ENCODE results near the gene GCH1. TPM values are rescaled to one million over a fixed set of nuclear protein-coding genes. Genes with fewer than 3 reads are reported as not detected.

Gene GCH1
- total RNA-seq, 1 donor from 2014 or later = 8.9 TPM

DNA sequence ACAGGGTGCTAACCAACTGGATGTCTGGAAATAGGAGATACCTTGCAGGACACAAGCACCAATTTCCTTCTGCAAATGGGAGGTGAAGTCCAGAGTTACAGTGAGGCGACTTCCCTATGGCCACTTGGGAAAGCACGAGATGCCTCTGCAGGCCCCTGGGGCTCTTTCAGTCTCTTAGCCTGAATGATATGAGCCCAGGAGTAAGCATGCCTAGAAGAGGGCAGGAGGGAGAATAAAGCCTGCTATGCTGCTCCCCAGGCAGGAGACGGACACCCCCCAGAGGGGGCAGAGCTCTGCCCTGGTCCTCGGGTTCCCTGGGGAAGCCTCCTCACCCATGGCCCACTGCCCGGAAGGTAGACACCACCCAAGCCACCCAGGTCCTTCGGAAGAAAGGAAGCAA, 105.1 kb downstream of the GCH1 start:
- no peak for ATAC-seq

DNA sequence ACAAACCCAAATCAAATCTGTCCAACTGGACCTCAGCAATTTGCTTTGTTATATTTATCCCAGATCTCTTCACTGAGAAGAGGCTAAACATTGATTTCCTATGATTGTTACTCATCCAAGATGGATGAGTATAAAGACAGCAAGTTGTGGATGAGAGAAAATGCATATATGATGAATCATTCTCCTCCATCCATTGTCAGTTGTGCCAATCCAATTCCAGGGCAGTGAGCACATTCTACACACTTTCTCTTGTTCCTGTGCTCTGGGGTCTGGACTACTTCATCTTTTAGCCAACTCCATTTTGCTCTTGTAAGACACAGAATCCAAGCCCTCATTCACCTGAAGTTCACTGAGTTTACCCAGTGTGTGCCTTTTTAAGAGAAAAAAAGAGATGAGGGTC, 105.7 kb downstream of the GCH1 start:
- no peak for ATAC-seq

DNA sequence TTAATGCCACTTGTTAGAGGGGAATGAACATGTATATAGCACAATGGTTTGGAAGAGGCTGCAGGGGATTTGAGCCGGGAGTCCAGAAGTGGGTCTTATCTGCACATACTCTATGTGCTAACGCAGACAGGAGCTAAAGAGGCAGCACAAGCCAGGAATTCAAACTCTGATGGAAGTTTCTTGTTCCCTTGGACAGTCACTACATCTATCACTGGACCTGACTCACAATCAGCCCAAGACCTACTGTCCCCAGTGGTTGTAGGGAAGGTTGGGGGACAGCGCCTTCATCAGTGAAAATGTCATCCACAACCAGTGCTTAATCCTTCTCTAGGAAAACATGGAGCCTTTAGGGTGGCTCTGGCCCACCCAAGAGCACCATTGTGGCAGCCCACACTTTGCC, 107.8 kb downstream of the GCH1 start:
- no peak for ATAC-seq

DNA sequence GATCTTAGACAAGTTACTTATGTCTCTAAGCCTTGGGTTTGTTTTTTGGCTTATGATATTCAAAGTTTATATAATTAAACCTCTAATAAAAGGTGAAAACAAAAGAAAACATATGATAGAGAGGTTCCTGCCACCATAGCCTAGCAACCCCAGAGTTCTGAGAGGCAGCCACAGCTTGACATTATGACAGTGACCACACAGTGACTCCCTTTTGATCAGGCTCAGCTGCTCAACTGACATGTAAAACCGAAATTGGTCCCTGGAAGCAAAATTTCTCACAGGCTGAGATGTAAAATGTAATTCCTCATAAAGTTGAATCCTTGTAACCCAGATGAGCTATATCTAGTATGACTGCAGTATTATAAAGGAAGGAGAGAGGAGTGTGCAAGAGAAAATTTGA, 108.5 kb downstream of the GCH1 start:
- no peak for ATAC-seq

DNA sequence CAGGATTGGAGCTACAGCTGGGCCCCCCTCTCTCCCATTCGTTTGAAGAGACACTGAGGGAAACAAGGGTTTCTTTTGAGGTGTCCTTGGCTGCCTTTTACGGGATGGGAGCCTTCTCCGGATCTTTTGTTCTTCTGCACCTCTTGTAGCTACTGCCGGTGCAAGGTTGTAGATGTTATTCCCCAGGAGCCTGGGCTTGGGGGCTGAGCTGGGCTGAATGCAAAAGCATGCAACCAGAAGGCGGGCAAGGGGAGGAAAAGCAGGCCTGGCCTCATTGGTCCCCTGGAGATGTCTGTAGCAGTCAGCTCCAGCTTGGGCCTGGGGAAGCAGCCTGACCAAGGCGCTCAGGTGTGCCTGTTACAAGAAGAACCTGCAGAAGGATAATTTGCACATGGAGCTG, 110.3 kb downstream of the GCH1 start:
- ATAC-seq = no peak

Other genes with a start within 250 kb of the GCH1 start
- gene WDHD1, start 124.3 kb upstream of the GCH1 start, total RNA-seq = 8.7 TPM
- 11.0 TPM for gene SOCS4, start 124.4 kb upstream of the GCH1 start, total RNA-seq
- 58.4 TPM for gene MAPK1IP1L, start 148.8 kb upstream of the GCH1 start, total RNA-seq
- 211 TPM for gene LGALS3, start 226.4 kb upstream of the GCH1 start, total RNA-seq